HG03432 (cell line): Measurements from ENCODE around the gene UBA3.

Experiments used
- ATAC-seq: cut with Tn5 transposase; IDR thresholded peaks from one replicate; pipeline ENCODE4 v1.9.1; 2021; ENCODE audit warnings: mild to moderate bottlenecking, moderate library complexity; ENCODE audit not compliant: unreplicated experiment

UBA3 gene

GRCh38 chr3:69072928-69073327, 7.2 kb downstream of the UBA3 start:
- ATAC-seq = no peak

- ATAC-seq = no peak
Measured at GRCh38 chr3:69066121-69066520, 14.0 kb downstream of the UBA3 start.

GRCh38 chr3:69065318-69065964, 14.7 kb downstream of the UBA3 start:
- no peak for ATAC-seq

- ATAC-seq = no peak
Measured at GRCh38 chr3:69063636-69064035, 16.5 kb downstream of the UBA3 start.

- ATAC-seq = no peak
Measured at GRCh38 chr3:69059688-69060087, 20.5 kb downstream of the UBA3 start.

- ATAC-seq = no peak
Measured at GRCh38 chr3:69058947-69059224, 21.3 kb downstream of the UBA3 start.

GRCh38 chr3:69058180-69058946, 21.8 kb downstream of the UBA3 start:
- peak; percentile 99 for ATAC-seq

- ATAC-seq = peak; percentile 6
Measured at GRCh38 chr3:69052472-69052898, 27.7 kb downstream of the UBA3 start.

GRCh38 chr3:69051756-69052471, 28.3 kb downstream of the UBA3 start, which contains the start of gene TMF1:
TMF1 (minus strand) TSS chr3:69052333; CDS start chr3:69052086, 247 bp downstream.
- peak; percentile 96 for ATAC-seq

- no peak for ATAC-seq
Measured at GRCh38 chr3:69048990-69049389, 31.2 kb downstream of the UBA3 start.

- no peak for ATAC-seq
Measured at GRCh38 chr3:69044608-69045007, 35.6 kb downstream of the UBA3 start.

- ATAC-seq = no peak
Measured at GRCh38 chr3:69033470-69033869, 46.7 kb downstream of the UBA3 start.

GRCh38 chr3:69032737-69033136, 47.4 kb downstream of the UBA3 start:
- no peak for ATAC-seq

GRCh38 chr3:69032142-69032541, 48.0 kb downstream of the UBA3 start:
- ATAC-seq = no peak

- ATAC-seq = no peak
Measured at GRCh38 chr3:69031635-69032034, 48.5 kb downstream of the UBA3 start.

- ATAC-seq = no peak
Measured at GRCh38 chr3:69020857-69021256, 59.3 kb downstream of the UBA3 start.

- ATAC-seq = no peak
Measured at GRCh38 chr3:69020424-69020823, 59.7 kb downstream of the UBA3 start.

- no peak for ATAC-seq
Measured at GRCh38 chr3:69016901-69017300, 63.3 kb downstream of the UBA3 start.

GRCh38 chr3:69016102-69016501, 64.1 kb downstream of the UBA3 start:
- ATAC-seq = no peak

GRCh38 chr3:69014022-69014580, 66.1 kb downstream of the UBA3 start:
- ATAC-seq = no peak

- ATAC-seq = peak; percentile 90
Measured at GRCh38 chr3:69013253-69014021, 66.7 kb downstream of the UBA3 start, which contains the start of gene EOGT. EOGT (minus strand) TSS chr3:69013684; CDS start chr3:69009846, 3,838 bp downstream.
